ENCODE results near the gene TBL3. TPM values are rescaled to one million over a fixed set of nuclear protein-coding genes. Genes with fewer than 3 reads are reported as not detected.

TBL3 gene
- total RNA-seq, 6 experiments from 2014 or later, result 15.8 to 42.4 (median 18.1) TPM

- no peak for ATAC-seq
- Histone ChIP-seq H3K36me3 (peaks cover 0 to 33% (median 10%) of the 10 kb centered on the region in 4 donors), H3K27me3 (no peaks in the 10 kb centered on the region), H3K9me3 (no peaks in the 10 kb centered on the region), H3K4me1 (peaks cover 0 to 17% (median 5%) of the 10 kb centered on the region in 4 donors), H3K27ac (no peak overlapping the region), H3K4me3 (no peak overlapping the region)
- peak in 2 of 3 donors; percentile 21 to 46 for DNase-seq
- no peak for TF ChIP-seq POLR2A (IDR thresholded peaks at IDR 0.05)
- TF ChIP-seq, protein P1, sequence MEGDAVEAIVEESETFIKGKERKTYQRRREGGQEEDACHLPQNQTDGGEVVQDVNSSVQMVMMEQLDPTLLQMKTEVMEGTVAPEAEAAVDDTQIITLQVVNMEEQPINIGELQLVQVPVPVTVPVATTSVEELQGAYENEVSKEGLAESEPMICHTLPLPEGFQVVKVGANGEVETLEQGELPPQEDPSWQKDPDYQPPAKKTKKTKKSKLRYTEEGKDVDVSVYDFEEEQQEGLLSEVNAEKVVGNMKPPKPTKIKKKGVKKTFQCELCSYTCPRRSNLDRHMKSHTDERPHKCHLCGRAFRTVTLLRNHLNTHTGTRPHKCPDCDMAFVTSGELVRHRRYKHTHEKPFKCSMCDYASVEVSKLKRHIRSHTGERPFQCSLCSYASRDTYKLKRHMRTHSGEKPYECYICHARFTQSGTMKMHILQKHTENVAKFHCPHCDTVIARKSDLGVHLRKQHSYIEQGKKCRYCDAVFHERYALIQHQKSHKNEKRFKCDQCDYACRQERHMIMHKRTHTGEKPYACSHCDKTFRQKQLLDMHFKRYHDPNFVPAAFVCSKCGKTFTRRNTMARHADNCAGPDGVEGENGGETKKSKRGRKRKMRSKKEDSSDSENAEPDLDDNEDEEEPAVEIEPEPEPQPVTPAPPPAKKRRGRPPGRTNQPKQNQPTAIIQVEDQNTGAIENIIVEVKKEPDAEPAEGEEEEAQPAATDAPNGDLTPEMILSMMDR (IDR thresholded peaks at IDR 0.05), result no peak
- intact Hi-C loops (cut with DNase I), result no loop called here
- 89% methylated on average over 12 of the region's 33 CpGs for WGBS (ENCODE audit: insufficient coverage, low coverage, low lambda C conversion rate, missing lambda C conversion rate)
These were observed 3.8 kb downstream of the TBL3 start for GRCh38 chr16:1975432-1976215.

DNA sequence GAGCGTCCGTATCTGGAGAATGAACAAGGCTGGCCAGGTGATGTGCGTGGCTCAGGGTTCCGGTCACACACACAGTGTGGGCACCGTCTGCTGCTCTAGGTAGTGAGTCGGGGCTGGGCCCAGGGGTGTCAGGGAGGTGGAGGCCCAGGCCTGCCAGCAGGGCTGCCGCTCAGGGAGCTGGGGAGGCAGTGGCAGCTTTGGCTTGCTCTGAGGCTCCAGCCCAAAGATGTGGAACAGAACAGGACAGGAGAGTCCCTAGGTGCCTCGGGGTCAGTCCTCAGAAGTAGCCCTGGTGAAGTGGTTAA lies 4.3 kb downstream of the TBL3 start:
- H3K9me3 ChIP-seq, result no peaks in the 10 kb centered on the region
- TF ChIP-seq, protein P1 (IDR thresholded peaks at IDR 0.05), result no peak
- no peak for TF ChIP-seq POLR2A (IDR thresholded peaks at IDR 0.05)
- intact Hi-C loops (cut with DNase I), result no loop called here
- no CpG with 5 or more reads among the region's 8 CpGs for WGBS (ENCODE audit: insufficient coverage, low coverage, low lambda C conversion rate, missing lambda C conversion rate)
- DNase-seq, result no peak
- peaks cover 0 to 12% (median 5%) of the 10 kb centered on the region in 4 donors for H3K4me1 ChIP-seq
- H3K27me3 ChIP-seq, result no peaks in the 10 kb centered on the region
- no peak overlapping the region for H3K4me3 ChIP-seq
- H3K27ac ChIP-seq, result no peak overlapping the region
- no peak for ATAC-seq
- H3K36me3 ChIP-seq, result peaks cover 0 to 33% (median 10%) of the 10 kb centered on the region in 4 donors

DNA sequence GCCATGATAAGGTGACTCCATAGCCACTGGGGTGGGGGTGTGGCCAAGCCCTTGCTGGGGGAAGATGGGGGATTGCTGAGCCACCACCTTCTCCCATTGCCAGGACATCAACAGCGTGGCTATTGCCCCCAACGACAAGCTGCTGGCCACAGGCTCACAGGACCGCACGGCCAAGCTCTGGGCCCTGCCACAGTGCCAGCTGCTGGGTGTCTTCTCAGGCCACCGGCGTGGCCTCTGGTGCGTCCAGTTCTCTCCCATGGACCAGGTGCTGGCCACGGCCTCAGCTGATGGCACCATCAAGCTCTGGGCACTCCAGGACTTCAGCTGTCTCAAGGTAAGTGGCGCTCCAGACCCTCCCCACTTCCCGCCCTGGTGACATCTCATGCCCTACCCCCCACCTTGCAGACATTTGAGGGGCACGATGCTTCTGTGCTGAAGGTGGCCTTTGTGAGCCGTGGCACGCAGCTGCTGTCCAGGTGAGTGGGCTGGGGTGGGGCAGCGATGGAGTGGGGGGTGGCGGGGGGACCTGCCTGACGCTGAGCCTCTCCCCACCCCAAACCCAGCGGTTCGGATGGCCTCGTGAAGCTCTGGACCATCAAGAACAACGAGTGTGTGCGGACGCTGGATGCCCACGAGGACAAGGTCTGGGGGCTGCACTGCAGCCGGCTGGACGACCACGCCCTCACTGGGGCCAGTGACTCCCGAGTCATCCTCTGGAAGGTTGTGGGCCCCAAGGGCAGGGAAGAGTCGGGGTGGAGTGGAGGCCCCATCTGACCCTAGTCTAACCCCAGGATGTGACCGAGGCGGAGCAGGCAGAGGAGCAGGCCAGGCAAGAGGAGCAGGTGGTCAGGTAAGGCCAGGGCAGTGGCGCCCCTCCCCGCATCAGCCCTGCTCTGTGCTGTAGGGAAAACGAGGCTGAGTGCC lies 5.4 kb downstream of the TBL3 start:
- Histone ChIP-seq H3K9me3 (no peaks in the 10 kb centered on the region), H3K27ac (no peak overlapping the region), H3K27me3 (no peaks in the 10 kb centered on the region), H3K36me3 (peaks cover 0 to 33% (median 10%) of the 10 kb centered on the region in 4 donors), H3K4me1 (peaks cover 0 to 11% (median 5%) of the 10 kb centered on the region in 4 donors), H3K4me3 (no peak overlapping the region)
- DNase-seq, result no peak
- WGBS (ENCODE audit: insufficient coverage, low coverage, low lambda C conversion rate, missing lambda C conversion rate), result 97% methylated on average over 11 of the region's 33 CpGs
- TF ChIP-seq, protein P1 (IDR thresholded peaks at IDR 0.05), result no peak
- TF ChIP-seq POLR2A (IDR thresholded peaks at IDR 0.05), result no peak
- no peak for ATAC-seq
- intact Hi-C loops (cut with DNase I), result no loop called here

DNA sequence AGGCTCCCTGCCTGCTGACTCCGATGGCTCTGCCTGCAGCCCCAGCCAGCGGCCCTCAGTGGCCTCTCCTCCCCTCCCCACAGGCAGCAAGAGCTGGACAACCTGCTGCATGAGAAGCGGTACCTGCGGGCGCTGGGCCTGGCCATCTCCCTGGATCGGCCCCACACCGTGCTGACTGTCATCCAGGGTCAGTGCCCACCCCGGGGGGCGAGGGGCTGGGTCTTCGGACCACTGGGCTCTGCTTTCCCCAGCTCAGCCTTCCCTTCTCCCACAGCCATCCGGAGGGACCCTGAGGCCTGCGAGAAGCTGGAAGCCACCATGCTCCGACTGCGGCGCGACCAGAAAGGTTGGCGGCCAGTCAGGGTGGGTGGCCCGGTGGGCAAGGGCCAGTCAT lies 6.0 kb downstream of the TBL3 start:
- Histone ChIP-seq H3K36me3 (peaks cover 0 to 33% (median 10%) of the 10 kb centered on the region in 4 donors), H3K4me1 (peaks cover 0 to 8% (median 3%) of the 10 kb centered on the region in 4 donors), H3K4me3 (no peak overlapping the region), H3K27me3 (no peaks in the 10 kb centered on the region), H3K27ac (no peak overlapping the region), H3K9me3 (no peaks in the 10 kb centered on the region)
- no peak for ATAC-seq
- WGBS (ENCODE audit: insufficient coverage, low coverage, low lambda C conversion rate, missing lambda C conversion rate), result no CpG with 5 or more reads among the region's 18 CpGs
- TF ChIP-seq, protein P1 (IDR thresholded peaks at IDR 0.05), result no peak
- no peak for TF ChIP-seq POLR2A (IDR thresholded peaks at IDR 0.05)
- intact Hi-C loops (cut with DNase I), result no loop called here
- DNase-seq, result no peak

All from right lobe of liver (tissue), 6 donors.